SK-N-MC (cell line): ENCODE data around the gene GPC1.

Source experiments
- EZH2 ChIP-seq: fragments of 200-600 bp; sonication (generic); IDR thresholded peaks from one replicate; pipeline ENCODE4 v1.6.1; 2017; ENCODE audit warnings: antibody characterized with exemption
- FOXP2 ChIP-seq: optimal IDR thresholded peaks from 2 replicates; pipeline ENCODE3; 2011; ENCODE audit warnings: mild to moderate bottlenecking, moderate library complexity; ENCODE audit not compliant: insufficient read depth; ENCODE audit errors: extremely low read length, control extremely low read depth
- POLR2AphosphoS5 ChIP-seq: IDR thresholded peaks from 2 replicates; pipeline ENCODE4 v1.6.1; 2012; ENCODE audit warnings: mild to moderate bottlenecking, low read depth, low read length, borderline replicate concordance

GRCh38 chr2:240445961-240446663 is 10.6 kb downstream of the GPC1 start:
- TF ChIP-seq POLR2AphosphoS5 (no peak), EZH2 (no peak), FOXP2 (no peak)
